ENCODE results near the gene LYSET.
"Not testable (repeated sequence)": the region's sequence is repeated elsewhere in the genome, so short reads cannot be mapped to it uniquely, and the experiment has no call there.

The LYSET gene

GRCh38 chr14:93228550-93228949 is 43.4 kb downstream of the LYSET start:
- H3K27ac ChIP-seq, result no peak overlapping the region
- peaks cover 65% of the 10 kb centered on the region for H3K36me3 ChIP-seq
- no peak overlapping the region for H3K4me3 ChIP-seq
- no peak overlapping the region for H3K9ac ChIP-seq
- no peaks in the 10 kb centered on the region for H3K9me3 ChIP-seq
- no peak for TF ChIP-seq Cebpa-rat (IDR thresholded peaks at IDR 0.05)
- no peaks in the 10 kb centered on the region for H3K4me1 ChIP-seq
- no peaks in the 10 kb centered on the region for H3K27me3 ChIP-seq
- no peak overlapping the region for H3K4me2 ChIP-seq
- no peaks in the 10 kb centered on the region for H4K20me1 ChIP-seq

GRCh38 chr14:93230539-93230938 is 45.4 kb downstream of the LYSET start:
- H3K4me1 ChIP-seq, result no peaks in the 10 kb centered on the region

GRCh38 chr14:93231129-93231979 is 46.2 kb downstream of the LYSET start:
- Histone ChIP-seq H3K36me3 (peaks cover 37% of the 10 kb centered on the region), H3K4me1 (no peaks in the 10 kb centered on the region), H4K20me1 (no peaks in the 10 kb centered on the region), H3K27me3 (no peaks in the 10 kb centered on the region), H3K9me3 (no peaks in the 10 kb centered on the region), H3K4me2 (no peak overlapping the region), H3K9ac (no peak overlapping the region), H3K27ac (no peak overlapping the region), H3K4me3 (no peak overlapping the region)
- TF ChIP-seq Cebpa-rat (IDR thresholded peaks at IDR 0.05), result no peak

More at GRCh38 chr14:93230539-93230938, 45.4 kb downstream of the LYSET start:
- no peaks in the 10 kb centered on the region for H3K9me3 ChIP-seq
- H3K27ac ChIP-seq, result no peak overlapping the region
- peaks cover 45% of the 10 kb centered on the region for H3K36me3 ChIP-seq
- H3K9ac ChIP-seq, result no peak overlapping the region
- no peak overlapping the region for H3K4me2 ChIP-seq
- no peak for TF ChIP-seq Cebpa-rat (IDR thresholded peaks at IDR 0.05)
- no peak overlapping the region for H3K4me3 ChIP-seq
- H4K20me1 ChIP-seq, result no peaks in the 10 kb centered on the region
- H3K27me3 ChIP-seq, result no peaks in the 10 kb centered on the region

- Histone ChIP-seq H3K27me3 (no peaks in the 10 kb centered on the region), H3K9ac (no peak overlapping the region), H3K4me3 (no peak overlapping the region), H3K9me3 (no peaks in the 10 kb centered on the region), H3K27ac (no peak overlapping the region), H4K20me1 (no peaks in the 10 kb centered on the region), H3K4me2 (no peak overlapping the region), H3K36me3 (peaks cover 31% of the 10 kb centered on the region), H3K4me1 (no peaks in the 10 kb centered on the region)
- no peak for TF ChIP-seq Cebpa-rat (IDR thresholded peaks at IDR 0.05)
Observed at GRCh38 chr14:93232159-93232558, 47.0 kb downstream of the LYSET start.

- H3K27ac ChIP-seq, H3K4me3 ChIP-seq, H3K27me3 ChIP-seq, H3K4me1 ChIP-seq, H4K20me1 ChIP-seq, H3K9me3 ChIP-seq, H3K4me2 ChIP-seq, H3K9ac ChIP-seq: not testable (repeated sequence)
- H3K36me3 ChIP-seq, result peaks cover 22% of the 10 kb centered on the region
Observed at GRCh38 chr14:93233078-93233477, 48.0 kb downstream of the LYSET start.

- Histone ChIP-seq H3K27ac (no peak overlapping the region), H3K4me1 (no peaks in the 10 kb centered on the region), H3K27me3 (no peaks in the 10 kb centered on the region), H3K4me3 (no peak overlapping the region), H3K36me3 (peaks cover 7% of the 10 kb centered on the region), H3K9ac (no peak overlapping the region), H3K9me3 (no peaks in the 10 kb centered on the region), H3K4me2 (no peak overlapping the region), H4K20me1 (no peaks in the 10 kb centered on the region)
- no peak for TF ChIP-seq Cebpa-rat (IDR thresholded peaks at IDR 0.05)
Observed at GRCh38 chr14:93234798-93235197, 49.7 kb downstream of the LYSET start.
